GM19324 (cell line): ENCODE results near the gene PCP2.

ENCODE experiments used
- ATAC-seq: cut with Tn5 transposase; IDR thresholded peaks from one replicate; pipeline ENCODE4 v1.9.1; 2021; ENCODE audit warnings: mild to moderate bottlenecking, moderate library complexity; ENCODE audit not compliant: unreplicated experiment, low FRiP score

Gene PCP2

GRCh38 chr19:7602935-7603497 is 30.5 kb downstream of the PCP2 start:
- no peak for ATAC-seq

GRCh38 chr19:7602240-7602934 is 31.1 kb downstream of the PCP2 start:
- no peak for ATAC-seq

- no peak for ATAC-seq
These were observed 32.8 kb downstream of the PCP2 start for GRCh38 chr19:7600721-7601120.

GRCh38 chr19:7598180-7598579 is 35.3 kb downstream of the PCP2 start:
- no peak for ATAC-seq

DNA sequence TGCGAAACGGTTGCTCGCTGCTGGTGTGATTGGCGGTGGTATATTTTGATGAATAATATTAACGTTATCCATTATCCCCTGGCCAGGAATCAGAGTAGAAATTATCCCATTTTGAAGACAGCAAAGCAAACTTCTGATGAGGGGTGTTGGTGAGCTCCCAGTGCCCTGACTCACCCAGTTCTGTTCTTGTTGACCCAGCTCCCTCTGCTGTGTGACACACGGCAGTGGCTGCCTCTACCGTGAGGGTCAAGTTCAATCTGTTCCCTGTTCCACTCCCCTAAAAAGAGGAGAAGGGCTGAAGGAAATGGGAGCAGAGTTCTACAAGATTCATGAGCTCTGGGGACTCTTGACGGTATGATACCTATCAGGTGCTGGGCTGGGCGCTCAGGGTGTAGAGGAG is 35.8 kb downstream of the PCP2 start:
- no peak for ATAC-seq

DNA sequence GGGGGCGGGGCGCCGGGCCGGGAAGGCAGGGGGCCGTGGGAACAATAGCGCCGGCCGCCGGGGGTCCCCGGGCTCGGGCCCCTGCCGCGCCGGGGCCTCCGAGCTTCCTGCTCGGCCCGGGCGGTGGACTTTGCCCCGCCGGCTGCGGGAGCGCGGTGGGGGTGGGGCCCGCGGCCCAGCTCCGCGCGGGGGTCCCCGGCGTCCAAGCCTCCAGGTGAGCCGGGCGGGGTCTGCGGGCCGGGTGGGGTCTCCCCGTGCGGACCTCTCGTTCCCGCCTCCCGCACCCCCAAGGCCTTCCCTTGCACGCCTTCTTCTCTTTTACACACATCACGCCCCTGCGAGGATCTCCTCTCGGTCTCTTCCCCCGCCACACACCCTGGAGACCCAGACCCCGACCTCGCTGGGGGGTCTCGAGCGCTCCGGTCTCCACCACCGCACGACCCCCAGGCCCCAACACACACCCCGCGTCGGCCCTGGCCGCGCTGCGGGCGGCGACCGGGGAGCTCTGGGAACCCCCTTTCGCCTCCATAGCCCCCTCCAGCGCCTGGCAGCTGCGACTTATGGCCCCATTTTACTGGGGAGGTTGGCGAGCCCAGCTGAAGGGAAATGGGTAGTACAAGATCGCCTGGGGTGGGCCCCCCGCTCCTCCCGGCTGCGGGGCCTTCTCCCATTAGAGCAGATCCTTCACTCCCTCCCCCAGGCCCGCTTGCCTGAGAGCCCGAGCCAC is 37.1 kb downstream of the PCP2 start:
- no peak for ATAC-seq

- ATAC-seq, result no peak
These were observed 37.9 kb downstream of the PCP2 start, which contains the start of gene CAMSAP3 for GRCh38 chr19:7595466-7596133. TSS of gene CAMSAP3 (plus strand) at chr19:7595863. CDS start at chr19:7596003, 140 bp downstream.

GRCh38 chr19:7590256-7590655 is 43.3 kb downstream of the PCP2 start:
- ATAC-seq, result no peak

DNA sequence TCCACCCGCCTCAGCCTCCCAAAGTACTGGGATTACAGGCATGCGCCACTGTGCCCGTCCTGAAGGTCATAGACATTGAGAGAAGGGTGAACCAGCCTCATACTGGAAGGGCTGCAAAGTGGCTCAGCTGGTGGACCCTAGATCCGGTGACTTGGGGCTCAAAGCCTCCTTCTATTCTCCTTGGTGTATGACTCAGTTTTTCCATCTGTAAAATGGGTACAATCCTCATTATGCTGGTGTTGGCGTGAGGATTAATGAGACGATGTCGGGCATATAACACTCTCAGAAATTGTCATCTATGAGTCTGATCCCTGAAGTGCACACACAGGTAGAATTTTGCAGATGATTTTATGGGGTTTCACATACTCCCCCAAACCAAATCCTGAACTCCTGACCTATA is 43.7 kb downstream of the PCP2 start:
- ATAC-seq, result no peak

GRCh38 chr19:7582446-7582845 is 51.1 kb downstream of the PCP2 start:
- no peak for ATAC-seq
